Right ventricle myocardium inferior (tissue), 1 donor: Measurements from ENCODE around the gene KRTAP21-2. TPM values are rescaled to one million over a fixed set of nuclear protein-coding genes. Genes with fewer than 3 reads are reported as not detected.

Experiments used
- total RNA-seq: library from RNA; stranded (reverse); fragmentation: NEBNext Ultra II Directional; extraction: Animal tissue kit (Norgen Biotek cat#: 25700); gene quantifications from one replicate; pipeline ENCODE4 v1.2.1, GENCODE V29; 2021
- donor health status: DM: no; HTN: yes; CAD: no; lungs with severe emphysema.

KRTAP21-2 gene
- total RNA-seq, 1 donor from 2014 or later: not detected

Other genes with a start within 250 kb of the KRTAP21-2 start
- not detected for gene KRTAP19-5, start 245.1 kb downstream of the KRTAP21-2 start, total RNA-seq
- not detected for gene KRTAP19-6, start 205.4 kb downstream of the KRTAP21-2 start, total RNA-seq
- not detected for gene KRTAP19-7, start 185.9 kb downstream of the KRTAP21-2 start, total RNA-seq
- not detected for gene KRTAP22-2, start 156.9 kb downstream of the KRTAP21-2 start, total RNA-seq
- not detected for gene KRTAP6-3, start 154.8 kb downstream of the KRTAP21-2 start, total RNA-seq
- not detected for gene KRTAP6-2, start 148.4 kb downstream of the KRTAP21-2 start, total RNA-seq
- gene KRTAP22-1, start 146.2 kb downstream of the KRTAP21-2 start, total RNA-seq: not detected
- not detected for gene KRTAP6-1, start 133.3 kb downstream of the KRTAP21-2 start, total RNA-seq
- gene KRTAP20-1, start 130.8 kb downstream of the KRTAP21-2 start, total RNA-seq: not detected
- gene KRTAP20-4, start 126.6 kb downstream of the KRTAP21-2 start, total RNA-seq: not detected
- not detected for gene KRTAP20-2, start 112.1 kb downstream of the KRTAP21-2 start, total RNA-seq
- gene KRTAP20-3, start 104.4 kb downstream of the KRTAP21-2 start, total RNA-seq: not detected
- gene KRTAP21-3, start 28.5 kb downstream of the KRTAP21-2 start, total RNA-seq: not detected
- gene KRTAP21-1, start 8.2 kb upstream of the KRTAP21-2 start, total RNA-seq: not detected
- not detected for gene KRTAP8-1, start 66.0 kb upstream of the KRTAP21-2 start, total RNA-seq
- gene KRTAP7-1, start 82.5 kb upstream of the KRTAP21-2 start, total RNA-seq: not detected
- gene KRTAP11-1, start 134.3 kb upstream of the KRTAP21-2 start, total RNA-seq: not detected